DMS79 treated with DMSO at 0.1 percent for 48 hours (cell line): Measurements from ENCODE around the gene GNAL.
"Not testable (repeated sequence)": the region's sequence is repeated elsewhere in the genome, so short reads cannot be mapped to it uniquely, and the experiment has no call there.

Experiments
- DNase-seq: peaks from one replicate; lab custom pipeline; 2025; lab: John Stamatoyannopoulos, UW

The GNAL gene

GRCh38 chr18:11877497-11878135 is 188.6 kb downstream of the GNAL start:
- no peak for DNase-seq

GRCh38 chr18:11880586-11881304 is 191.7 kb downstream of the GNAL start:
- no peak for DNase-seq

GRCh38 chr18:11882636-11883035 is 193.6 kb downstream of the GNAL start:
- DNase-seq = no peak

DNA sequence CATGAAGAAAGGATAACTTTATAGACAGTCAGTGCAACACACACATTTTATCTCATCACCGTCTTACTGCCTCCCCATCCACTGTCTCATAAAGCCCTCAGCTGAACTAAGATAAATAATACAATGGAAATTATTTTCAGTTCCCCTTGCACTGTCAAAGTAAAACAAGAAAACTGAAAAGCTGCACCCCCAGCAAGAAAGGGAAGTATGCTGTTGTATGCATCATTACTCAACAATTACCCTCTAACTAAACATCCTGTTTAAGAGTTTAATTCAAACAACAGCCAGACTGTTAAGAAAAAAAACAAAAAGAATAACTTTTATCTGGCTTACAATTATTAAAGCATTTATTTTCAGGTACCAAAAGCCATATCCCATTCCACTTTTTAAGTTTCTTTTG is 194.1 kb downstream of the GNAL start:
- DNase-seq = no peak

DNA sequence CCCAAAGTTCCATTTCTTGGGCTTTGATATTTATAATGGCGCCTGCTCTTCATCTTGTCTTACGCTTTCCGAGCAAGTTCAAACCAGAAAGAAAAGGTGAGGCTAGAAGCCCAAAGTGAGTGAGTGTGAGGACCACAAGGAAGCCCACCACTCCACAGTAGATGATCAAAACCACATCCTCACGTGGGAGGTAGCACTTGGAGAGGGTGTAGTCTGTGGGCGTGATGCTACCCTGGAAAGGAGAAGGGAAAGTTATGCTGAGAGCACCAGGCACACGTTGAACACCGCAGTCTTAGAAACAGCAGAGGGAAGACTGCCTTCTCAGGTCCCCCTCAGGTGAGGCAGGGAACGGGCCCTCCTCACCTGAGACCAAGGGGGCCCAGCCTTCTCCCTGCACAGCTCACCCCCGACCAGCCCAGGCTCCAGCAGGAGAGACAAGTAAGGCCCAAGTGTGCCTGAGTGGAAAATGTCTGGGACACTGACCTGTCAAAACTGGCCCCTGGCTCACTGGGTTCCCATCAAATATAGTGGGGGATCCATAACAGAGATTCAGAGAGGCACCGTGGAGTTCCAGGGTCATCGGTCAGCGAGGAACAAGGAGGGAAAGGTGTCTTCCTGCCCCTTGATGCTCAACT is 195.4 kb downstream of the GNAL start:
- DNase-seq = no peak

- no peak for DNase-seq
These were observed 196.3 kb downstream of the GNAL start for GRCh38 chr18:11885278-11885947.

- DNase-seq = no peak
These were observed 197.6 kb downstream of the GNAL start for GRCh38 chr18:11886577-11887110.

- DNase-seq = no peak
These were observed 198.5 kb downstream of the GNAL start for GRCh38 chr18:11887328-11888128.

- DNase-seq = no peak
These were observed 199.7 kb downstream of the GNAL start for GRCh38 chr18:11888726-11889125.

DNA sequence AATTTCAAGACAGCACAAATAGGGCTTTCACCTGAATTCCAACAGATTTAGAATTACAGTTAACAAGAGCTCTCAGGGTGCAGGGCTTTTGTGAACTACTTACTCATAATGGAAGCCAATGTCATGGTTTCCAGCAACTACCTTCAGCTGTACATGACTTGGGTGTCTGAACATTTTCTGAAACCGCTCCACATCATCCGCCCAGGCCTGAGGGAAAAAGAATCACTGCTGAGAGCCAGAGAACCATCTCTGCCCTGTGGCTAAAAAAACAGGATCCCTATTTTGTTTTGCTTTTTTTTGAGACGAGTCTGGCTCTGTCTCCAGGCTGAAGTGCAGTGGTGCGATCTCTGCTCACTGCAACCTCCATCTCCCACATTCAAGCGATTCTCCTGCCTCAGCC is 200.2 kb downstream of the GNAL start:
- no peak for DNase-seq

DNA sequence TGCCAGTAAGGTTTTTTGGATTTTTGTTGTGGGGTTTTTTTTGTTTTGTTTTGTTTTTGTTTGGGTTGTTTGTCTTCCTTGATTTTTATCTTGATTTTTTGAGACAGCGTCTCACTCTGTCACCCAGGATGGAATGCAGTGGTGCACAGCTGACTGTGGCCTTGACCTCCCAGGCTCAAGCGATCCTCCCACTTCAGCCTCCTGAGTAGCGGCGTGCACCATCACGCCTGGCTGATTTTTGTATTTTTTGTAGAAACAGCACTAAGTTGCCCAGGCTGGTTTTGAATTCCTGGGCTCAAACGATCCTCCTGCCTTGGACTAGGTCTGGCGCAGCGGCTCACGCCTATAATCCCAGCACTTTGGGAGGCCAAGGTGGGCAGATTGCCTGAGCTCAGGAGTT is 202.7 kb downstream of the GNAL start:
- no peak for DNase-seq

- not testable (repeated sequence) for DNase-seq
These were observed 203.4 kb downstream of the GNAL start for GRCh38 chr18:11892438-11892837.

GRCh38 chr18:11897781-11898180 is 208.7 kb downstream of the GNAL start:
- DNase-seq = no peak

GRCh38 chr18:11899063-11899462 is 210.0 kb downstream of the GNAL start:
- DNase-seq = no peak

GRCh38 chr18:11901826-11902438 is 212.9 kb downstream of the GNAL start:
- no peak for DNase-seq

GRCh38 chr18:11902522-11903292 is 213.6 kb downstream of the GNAL start:
- DNase-seq = no peak

DNA sequence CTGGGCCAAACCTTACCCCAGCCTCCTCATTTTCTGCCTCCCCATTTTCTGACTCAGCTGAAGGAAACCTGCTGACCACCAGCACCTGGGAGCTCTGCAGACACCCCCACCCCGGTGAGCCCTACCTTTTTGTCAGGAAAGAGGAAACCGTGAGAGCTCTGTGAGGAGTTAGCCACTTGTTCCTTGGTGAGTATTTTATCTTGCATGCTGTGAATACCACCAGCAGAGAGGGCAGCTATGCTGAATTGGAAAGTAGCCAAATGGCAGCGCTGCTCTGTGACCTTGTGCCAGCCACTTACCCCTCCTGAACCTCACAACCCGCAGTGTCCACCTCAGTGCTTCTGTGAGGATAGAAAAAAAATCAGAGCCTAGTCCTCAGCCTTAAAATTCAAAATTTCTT is 216.5 kb downstream of the GNAL start:
- no peak for DNase-seq

DNA sequence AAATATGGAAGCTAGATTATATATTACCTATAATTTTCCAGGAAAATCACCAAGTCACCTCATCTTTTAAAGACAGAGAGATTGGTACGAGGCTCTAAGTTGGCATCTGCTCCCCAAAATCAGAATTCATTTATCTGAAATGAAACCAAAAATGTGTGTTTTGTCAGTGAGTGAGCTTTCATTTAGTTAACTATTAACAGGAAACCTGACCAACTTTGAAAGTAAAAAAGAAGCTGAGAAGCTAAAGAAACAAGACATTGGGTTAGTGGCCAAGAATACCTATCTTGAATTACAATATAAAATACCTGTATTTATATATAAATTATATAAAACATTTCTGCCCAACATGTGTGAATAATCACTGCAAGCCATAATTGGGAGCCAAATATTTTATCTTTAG is 217.1 kb downstream of the GNAL start:
- DNase-seq = no peak

- no peak for DNase-seq
These were observed 218.1 kb downstream of the GNAL start for GRCh38 chr18:11906926-11907874.
